SJSA1 (cell line): Measurements from ENCODE around the gene GRIFIN. TPM values are rescaled to one million over a fixed set of nuclear protein-coding genes. Genes with fewer than 3 reads are reported as not detected.

ENCODE experiments used
- total RNA-seq: library from RNA; depleted of rRNA; stranded (reverse); fragments of >200 nt; shearing (Covaris generic); gene quantifications from 2 replicates; pipeline ENCODE4 v1.2.3, GENCODE V29; 2014; rRNA removed

GRIFIN gene
- total RNA-seq, 1 experiment from 2014 or later: not detected

Other genes with a start within 250 kb of the GRIFIN start
- gene MAD1L1, start 243.5 kb downstream of the GRIFIN start, total RNA-seq: 44.0 and 114 TPM in 2 replicates
- gene MRM2, start 234.2 kb downstream of the GRIFIN start, total RNA-seq: 25.0 and 31.6 TPM in 2 replicates
- 50.7 and 86.5 TPM in 2 replicates for gene NUDT1, start 234.2 kb downstream of the GRIFIN start, total RNA-seq
- gene SNX8, start 162.0 kb downstream of the GRIFIN start, total RNA-seq: 10.1 and 12.2 TPM in 2 replicates
- gene EIF3B, start 121.6 kb downstream of the GRIFIN start, total RNA-seq: 192 and 199 TPM in 2 replicates
- gene CHST12, start 72.8 kb downstream of the GRIFIN start, total RNA-seq: 9.7 and 10.7 TPM in 2 replicates
- 0.97 and 2.4 TPM in 2 replicates for gene LFNG, start 43.4 kb upstream of the GRIFIN start, total RNA-seq
- gene BRAT1, start 79.1 kb upstream of the GRIFIN start, total RNA-seq: 33.3 and 49.2 TPM in 2 replicates
- gene IQCE, start 82.6 kb upstream of the GRIFIN start, total RNA-seq: 10.9 and 16.1 TPM in 2 replicates
- gene TTYH3, start 155.6 kb upstream of the GRIFIN start, total RNA-seq: 24.3 and 25.2 TPM in 2 replicates
- 1.3 TPM in 1 of 2 replicates, not detected in the other for gene AMZ1, start 211.8 kb upstream of the GRIFIN start, total RNA-seq